SU-DHL-6 (cell line): ENCODE measurements around the gene NTHL1.

Experiments used
- H2AFZ ChIP-seq: fragments of 200-600 bp; sonication (generic); 2 replicates; pipeline ENCODE4 v1.6.1; 2014; ENCODE audit warnings: low read depth, mild to moderate bottlenecking, moderate library complexity, mixed read lengths, antibody characterized with exemption, low read length; ENCODE audit not compliant: severe bottlenecking
- H3F3A ChIP-seq: fragments of 200-600 bp; shearing (Covaris generic); 2 replicates; pipeline ENCODE4 v1.6.0; 2016; ENCODE audit warnings: antibody characterized with exemption, mild to moderate bottlenecking; ENCODE audit not compliant: insufficient read depth
- H3K27ac ChIP-seq: fragments of 200-600 bp; sonication (generic); 2 replicates; pipeline ENCODE4 v1.5.1; 2016; ENCODE audit warnings: low read depth, mild to moderate bottlenecking, low read length, moderate library complexity, mixed read lengths
- H3K27me3 ChIP-seq: fragments of 200-600 bp; sonication (generic), shearing (Covaris generic); 2 replicates; pipeline ENCODE4 v1.6.0; 2014; ENCODE audit warnings: mild to moderate bottlenecking, low read length
- H3K36me3 ChIP-seq: fragments of 200-600 bp; sonication (generic); 2 replicates; pipeline ENCODE4 v1.6.1; 2014; ENCODE audit warnings: mild to moderate bottlenecking, low read length, mixed read lengths
- H3K4me2 ChIP-seq: fragments of 300-600, 200-600 bp; shearing (Covaris generic), sonication (generic); 2 replicates; pipeline ENCODE4 v1.6.0; 2014; ENCODE audit warnings: low read length, low read depth, mild to moderate bottlenecking; ENCODE audit not compliant: poor library complexity, severe bottlenecking
- H3K4me3 ChIP-seq: fragments of 200-600 bp; sonication (generic); 2 replicates; pipeline ENCODE4 v1.5.1; 2014; ENCODE audit warnings: antibody characterized with exemption, low read length, mild to moderate bottlenecking, mixed read lengths; ENCODE audit not compliant: insufficient read depth, poor library complexity, severe bottlenecking
- H3K79me2 ChIP-seq: fragments of 200-600 bp; sonication (generic); 2 replicates; pipeline ENCODE4 v1.6.1; 2014; ENCODE audit warnings: mild to moderate bottlenecking, low read length, moderate library complexity; ENCODE audit not compliant: insufficient read depth
- H3K9ac ChIP-seq: fragments of 200-600 bp; sonication (generic); 2 replicates; pipeline ENCODE4 v1.7.0; 2014; ENCODE audit warnings: mild to moderate bottlenecking, low read length
- H3K9me2 ChIP-seq: fragments of 200-600 bp; sonication (generic); replicated peaks from 2 replicates; pipeline ENCODE4 v1.6.1; 2014; ENCODE audit warnings: low read length; ENCODE audit not compliant: insufficient read depth
- H3K9me3 ChIP-seq: fragments of 200-600 bp; sonication (generic); 2 replicates; pipeline ENCODE4 v1.6.1; 2014; ENCODE audit warnings: low read length, mixed read lengths; ENCODE audit not compliant: insufficient read depth
- H4K20me1 ChIP-seq: fragments of 200-600 bp; sonication (generic); 2 replicates; pipeline ENCODE4 v1.6.1; 2014; ENCODE audit warnings: low read depth, mild to moderate bottlenecking, antibody characterized with exemption, low read length, moderate library complexity, mixed read lengths
- EZH2phosphoT487 ChIP-seq: fragments of 200-600 bp; sonication (generic), shearing (Covaris generic); conservative IDR thresholded peaks from 2 replicates; pipeline ENCODE4 v1.6.1; 2018; ENCODE audit warnings: mild to moderate bottlenecking, antibody characterized with exemption, low read length, moderate library complexity, mixed read lengths
- TF ChIP-seq, protein P1 (sequence below): fragments of 200-600 bp; sonication (generic); IDR thresholded peaks from one replicate; pipeline ENCODE4 v1.5.1; 2017; ENCODE audit warnings: antibody characterized with exemption, mild to moderate bottlenecking, low read length, moderate library complexity; ENCODE audit not compliant: insufficient read depth, poor library complexity, severe bottlenecking

The NTHL1 gene

DNA sequence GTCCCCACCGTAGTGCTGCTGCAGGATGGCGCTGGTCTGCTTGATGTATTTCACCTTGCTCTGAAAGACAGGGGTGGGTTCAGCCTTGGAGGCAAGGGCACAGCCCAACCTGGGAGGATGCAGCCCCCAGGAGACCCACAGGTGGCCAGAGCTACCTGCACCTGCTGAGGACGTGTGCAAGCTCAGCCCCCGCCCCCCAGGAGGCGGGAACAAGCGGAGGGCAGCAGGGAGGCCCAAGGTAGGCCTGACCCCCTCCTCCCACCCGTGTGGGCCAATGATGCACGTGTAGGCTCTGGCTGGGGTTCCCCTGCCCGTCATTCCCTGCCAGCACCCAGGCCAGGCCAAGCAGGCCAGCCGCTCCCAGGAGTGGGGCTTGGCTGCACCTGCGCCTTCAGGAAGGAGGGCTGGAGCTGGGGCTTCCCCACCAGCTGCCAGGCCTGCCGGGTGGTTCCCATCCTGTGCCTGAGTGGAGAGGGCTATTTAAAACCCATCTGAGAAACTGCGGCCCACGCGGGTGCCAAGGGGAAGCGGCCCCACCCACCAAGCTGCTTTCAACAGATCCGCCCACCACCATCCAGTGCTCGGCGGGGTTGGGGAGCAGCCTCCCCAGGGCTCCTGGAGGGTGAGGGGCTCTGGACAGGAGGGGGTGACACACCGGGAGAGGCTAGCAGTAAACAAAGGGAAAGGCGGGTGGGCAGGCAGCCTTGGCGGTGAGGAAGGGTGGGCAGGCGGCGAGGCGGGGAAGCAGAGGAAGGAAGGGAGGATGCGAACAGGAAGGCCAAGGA lies 3.8 kb downstream of the NTHL1 start:
- peaks cover 5% of the 10 kb centered on the region; the same call in 1 of the 2 replicates for H3K79me2 ChIP-seq
- no peak overlapping the region for H3K9ac ChIP-seq
- no peak overlapping the region for H3K4me2 ChIP-seq
- H2AFZ ChIP-seq = no peak overlapping the region
- TF ChIP-seq, protein P1, sequence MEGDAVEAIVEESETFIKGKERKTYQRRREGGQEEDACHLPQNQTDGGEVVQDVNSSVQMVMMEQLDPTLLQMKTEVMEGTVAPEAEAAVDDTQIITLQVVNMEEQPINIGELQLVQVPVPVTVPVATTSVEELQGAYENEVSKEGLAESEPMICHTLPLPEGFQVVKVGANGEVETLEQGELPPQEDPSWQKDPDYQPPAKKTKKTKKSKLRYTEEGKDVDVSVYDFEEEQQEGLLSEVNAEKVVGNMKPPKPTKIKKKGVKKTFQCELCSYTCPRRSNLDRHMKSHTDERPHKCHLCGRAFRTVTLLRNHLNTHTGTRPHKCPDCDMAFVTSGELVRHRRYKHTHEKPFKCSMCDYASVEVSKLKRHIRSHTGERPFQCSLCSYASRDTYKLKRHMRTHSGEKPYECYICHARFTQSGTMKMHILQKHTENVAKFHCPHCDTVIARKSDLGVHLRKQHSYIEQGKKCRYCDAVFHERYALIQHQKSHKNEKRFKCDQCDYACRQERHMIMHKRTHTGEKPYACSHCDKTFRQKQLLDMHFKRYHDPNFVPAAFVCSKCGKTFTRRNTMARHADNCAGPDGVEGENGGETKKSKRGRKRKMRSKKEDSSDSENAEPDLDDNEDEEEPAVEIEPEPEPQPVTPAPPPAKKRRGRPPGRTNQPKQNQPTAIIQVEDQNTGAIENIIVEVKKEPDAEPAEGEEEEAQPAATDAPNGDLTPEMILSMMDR = no peak
- TF ChIP-seq EZH2phosphoT487 = no peak
- H3K9me3 ChIP-seq = no peaks in the 10 kb centered on the region
- H3F3A ChIP-seq = no peaks in the 10 kb centered on the region
- H3K36me3 ChIP-seq = no peaks in the 10 kb centered on the region
- H3K27ac ChIP-seq = no peak overlapping the region
- H3K4me3 ChIP-seq = no peak overlapping the region
- H3K27me3 ChIP-seq = no peaks in the 10 kb centered on the region
- H3K9me2 ChIP-seq = no peaks in the 10 kb centered on the region
- no peaks in the 10 kb centered on the region for H4K20me1 ChIP-seq

DNA sequence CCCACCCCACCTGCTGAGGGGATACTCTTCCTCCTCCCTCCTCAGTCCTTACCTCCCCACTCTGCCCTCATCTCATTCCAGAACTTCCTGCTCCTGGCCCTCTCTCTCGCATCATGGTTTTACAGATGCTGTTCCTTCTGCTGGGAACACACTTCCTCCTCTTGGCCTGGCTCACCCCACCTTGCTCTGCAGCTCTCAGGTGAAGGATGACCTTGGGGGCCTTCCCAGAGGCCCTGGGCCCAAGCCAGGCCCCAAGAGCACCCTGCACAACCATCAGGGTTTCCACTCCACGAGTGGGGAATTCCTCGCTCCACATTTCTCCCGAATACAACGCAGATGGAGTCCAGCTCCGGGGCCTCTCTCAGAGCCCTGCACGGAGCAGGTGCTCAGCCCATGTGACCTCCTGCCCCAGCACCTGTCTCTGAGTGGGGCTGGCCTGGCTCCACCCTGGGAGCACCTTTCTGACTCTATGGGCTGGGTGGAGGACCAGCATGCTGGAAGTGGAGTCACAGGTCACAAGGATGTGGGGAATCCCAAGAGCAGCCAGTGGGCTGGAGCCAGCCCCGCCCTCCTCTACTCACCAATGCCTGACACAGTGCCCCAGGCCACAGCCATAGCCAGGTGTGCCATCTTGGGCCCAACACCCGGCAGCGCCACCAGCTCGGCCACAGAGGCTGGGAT lies 4.5 kb downstream of the NTHL1 start:
- H2AFZ ChIP-seq = no peak overlapping the region
- no peak overlapping the region for H3K9ac ChIP-seq
- H3K9me2 ChIP-seq = no peaks in the 10 kb centered on the region
- no peak overlapping the region for H3K4me2 ChIP-seq
- H4K20me1 ChIP-seq = no peaks in the 10 kb centered on the region
- no peaks in the 10 kb centered on the region for H3K9me3 ChIP-seq
- no peaks in the 10 kb centered on the region for H3F3A ChIP-seq
- H3K27me3 ChIP-seq = no peaks in the 10 kb centered on the region
- H3K27ac ChIP-seq = no peak overlapping the region
- no peak for TF ChIP-seq EZH2phosphoT487
- TF ChIP-seq, protein P1 = no peak
- no peaks in the 10 kb centered on the region for H3K36me3 ChIP-seq
- peaks cover 5% of the 10 kb centered on the region; the same call in 1 of the 2 replicates for H3K79me2 ChIP-seq
- H3K4me3 ChIP-seq = no peak overlapping the region

DNA sequence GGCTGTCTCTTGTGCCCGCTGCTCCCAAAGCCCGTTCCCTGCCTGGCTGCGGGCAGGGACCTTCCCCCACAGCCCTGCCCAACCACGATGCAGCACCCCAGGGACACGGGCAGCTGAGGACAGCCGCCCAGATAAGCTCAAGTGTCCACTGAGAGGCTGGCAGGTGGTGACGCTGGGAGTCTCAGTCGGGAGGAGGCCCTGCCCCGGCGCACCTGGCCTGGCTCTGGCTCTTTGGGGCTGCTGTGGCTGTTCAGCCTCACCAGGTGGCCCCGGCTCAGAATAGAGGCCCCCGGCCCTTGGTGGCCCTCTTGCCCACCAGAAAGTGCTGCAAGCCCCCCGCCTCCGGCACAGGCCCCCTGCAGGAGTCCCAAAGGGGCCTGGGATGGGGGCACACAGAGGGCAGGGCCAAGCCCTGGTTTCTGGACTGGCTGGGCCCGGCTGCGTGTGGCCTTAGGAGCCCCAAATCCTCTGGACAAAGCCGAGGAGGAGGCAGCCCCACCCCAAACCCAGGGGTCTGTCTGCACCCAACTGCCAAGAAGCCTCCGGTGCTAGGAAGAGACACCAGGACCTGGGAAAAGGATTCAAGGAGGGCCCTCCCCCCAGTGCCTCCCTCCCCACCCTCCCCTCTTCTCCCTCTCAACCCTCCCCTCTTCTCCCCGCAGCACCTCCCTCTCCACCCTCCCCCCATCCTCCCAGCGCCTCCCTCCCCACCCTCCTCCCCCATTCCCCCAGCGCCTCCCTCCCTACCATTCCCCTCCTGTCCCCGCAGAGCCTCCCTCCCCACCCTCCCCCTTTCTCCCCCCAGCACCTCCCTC lies 5.3 kb downstream of the NTHL1 start:
- Histone ChIP-seq H3K9ac (no peak overlapping the region), H3K27ac (no peak overlapping the region), H3K36me3 (no peaks in the 10 kb centered on the region), H3K79me2 (peaks cover 5% of the 10 kb centered on the region; the same call in 1 of the 2 replicates), H3F3A (no peaks in the 10 kb centered on the region), H3K27me3 (no peaks in the 10 kb centered on the region), H3K9me2 (no peaks in the 10 kb centered on the region), H3K4me3 (no peak overlapping the region), H3K4me2 (no peak overlapping the region), H3K9me3 (no peaks in the 10 kb centered on the region), H2AFZ (no peak overlapping the region), H4K20me1 (no peaks in the 10 kb centered on the region)
- TF ChIP-seq, protein P1 = no peak
- TF ChIP-seq EZH2phosphoT487 = no peak
